Measurements from ENCODE around the gene NOVA1. TPM values are rescaled to one million over a fixed set of nuclear protein-coding genes. Genes with fewer than 3 reads are reported as not detected.

The NOVA1 gene
- total RNA-seq, 2 experiments from 2014 or later: not detected

DNA sequence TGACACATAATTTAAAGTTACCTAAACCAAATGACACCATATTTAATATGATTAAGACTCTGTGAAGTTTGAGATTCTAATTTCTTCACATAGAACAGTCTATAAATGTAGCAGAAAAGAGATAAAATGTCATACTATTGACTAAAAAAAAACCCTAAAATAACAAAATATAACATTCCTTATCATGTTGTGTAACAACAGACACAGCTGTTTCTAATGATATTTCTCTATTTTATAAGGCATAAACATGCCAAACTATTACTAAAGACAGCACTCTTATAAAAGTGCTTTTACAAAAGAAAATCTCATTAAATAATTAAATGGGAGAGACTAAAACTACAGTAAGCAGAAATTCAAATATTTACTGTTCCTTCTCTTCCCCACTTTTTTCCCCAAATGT lies 49.4 kb downstream of the NOVA1 start:
- ChIA-PET CTCF (no interaction called here), POLR2A (no interaction called here)
- Mint-ChIP-seq H3K4me1 (no peaks in the 10 kb centered on the region), H3K9me3 (no peaks in the 10 kb centered on the region), H3K36me3 (ENCODE audit: low read depth) (no peaks in the 10 kb centered on the region), H3K4me3 (no peak overlapping the region), H3K27me3 (no peaks in the 10 kb centered on the region), H3K27ac (no peak overlapping the region)
- DNase-seq: no peak

DNA sequence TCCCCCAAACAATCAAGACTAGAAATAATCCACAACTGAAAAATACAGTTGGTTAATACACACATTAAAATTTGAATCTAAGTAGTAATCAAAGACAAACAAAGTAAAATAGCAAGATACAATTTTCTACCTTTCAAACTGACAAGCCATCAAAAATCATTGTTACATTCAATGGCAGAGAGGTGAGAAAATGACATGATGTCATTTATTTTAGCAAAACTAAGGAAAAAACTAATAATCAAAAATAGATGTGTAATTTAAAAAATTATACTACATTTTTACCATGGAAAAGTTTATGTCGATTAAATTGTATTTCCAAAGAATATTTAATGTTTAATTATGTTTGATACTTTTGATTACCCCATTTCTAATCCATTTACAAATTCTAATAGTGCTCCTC lies 59.7 kb downstream of the NOVA1 start:
- Mint-ChIP-seq H3K4me3 (no peak overlapping the region), H3K4me1 (no peaks in the 10 kb centered on the region), H3K9me3 (no peaks in the 10 kb centered on the region), H3K27me3 (no peaks in the 10 kb centered on the region), H3K36me3 (ENCODE audit: low read depth) (no peaks in the 10 kb centered on the region), H3K27ac (no peak overlapping the region)
- CTCF ChIA-PET: no interaction called here
- no peak for DNase-seq
- POLR2A ChIA-PET: no interaction called here

DNA sequence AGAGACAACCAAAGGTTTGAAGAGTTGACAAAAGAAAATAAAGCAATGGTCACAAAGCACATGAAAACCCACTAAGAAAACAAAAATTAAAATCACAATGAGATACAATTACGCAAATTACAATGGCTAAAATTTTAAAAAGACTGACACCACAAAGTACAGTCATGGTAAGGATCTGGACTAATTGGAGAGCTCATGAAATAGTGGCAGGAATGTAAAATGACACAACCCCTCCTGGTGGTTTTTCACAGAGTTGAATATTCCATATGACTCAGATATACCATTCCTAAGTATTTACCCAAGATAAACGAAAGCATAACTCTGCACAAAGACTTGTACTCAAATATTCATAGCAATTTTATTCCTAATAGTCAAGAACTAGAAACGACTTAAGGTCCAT lies 65.9 kb downstream of the NOVA1 start:
- no peak overlapping the region for H3K27ac Mint-ChIP-seq
- CTCF ChIA-PET: no interaction called here
- H3K27me3 Mint-ChIP-seq: no peaks in the 10 kb centered on the region
- no peak for DNase-seq
- H3K9me3 Mint-ChIP-seq: peaks cover 5% of the 10 kb centered on the region
- H3K4me3 Mint-ChIP-seq: no peak overlapping the region
- H3K36me3 Mint-ChIP-seq (ENCODE audit: low read depth): no peaks in the 10 kb centered on the region
- POLR2A ChIA-PET: no interaction called here
- no peaks in the 10 kb centered on the region for H3K4me1 Mint-ChIP-seq

DNA sequence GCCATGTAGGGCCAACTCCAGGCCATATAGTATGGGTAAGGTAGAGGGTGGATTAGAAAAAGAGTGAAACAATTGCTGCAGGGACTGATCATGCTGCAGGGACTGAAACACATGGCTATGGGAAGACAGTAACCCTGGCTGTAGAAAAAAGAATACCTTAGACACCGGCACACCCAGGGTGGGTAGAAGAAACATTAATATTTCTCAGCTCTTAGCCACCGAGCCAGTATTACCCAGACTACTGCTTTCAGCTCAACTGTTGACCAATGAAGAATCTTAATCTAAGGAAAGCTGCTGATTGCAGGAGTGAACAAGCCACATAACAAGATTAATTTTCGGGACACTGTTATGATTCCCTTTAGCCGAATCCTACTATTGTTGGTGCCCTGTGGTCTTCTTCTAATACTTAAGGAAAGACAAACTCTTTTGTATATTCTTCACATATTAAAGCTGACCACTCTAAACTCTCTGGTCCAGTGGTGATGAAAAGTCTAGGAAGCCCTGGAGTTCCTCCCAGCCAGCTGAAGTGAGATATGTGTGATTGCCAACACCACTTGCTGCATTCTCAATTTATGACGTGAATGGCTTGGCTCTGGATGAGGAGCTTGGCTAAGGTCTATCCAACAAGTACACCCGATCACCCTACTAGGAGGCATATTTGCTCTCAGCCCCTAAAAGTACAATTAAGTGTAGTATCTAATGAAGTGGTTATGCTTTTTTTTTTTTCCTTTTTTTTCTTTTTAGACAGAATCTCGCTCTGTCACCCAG lies 69.2 kb downstream of the NOVA1 start:
- no peak for DNase-seq
- Mint-ChIP-seq H3K27ac (no peak overlapping the region), H3K4me1 (no peaks in the 10 kb centered on the region), H3K4me3 (no peak overlapping the region), H3K36me3 (ENCODE audit: low read depth) (no peaks in the 10 kb centered on the region), H3K27me3 (no peaks in the 10 kb centered on the region), H3K9me3 (peaks cover 8% of the 10 kb centered on the region)
- POLR2A ChIA-PET: no interaction called here
- CTCF ChIA-PET: interaction anchor here (1.1 kb wide), 1 partner anchor 19 kb away, joined by 3 read pairs; no protein-coding TSS in a partner anchor

DNA sequence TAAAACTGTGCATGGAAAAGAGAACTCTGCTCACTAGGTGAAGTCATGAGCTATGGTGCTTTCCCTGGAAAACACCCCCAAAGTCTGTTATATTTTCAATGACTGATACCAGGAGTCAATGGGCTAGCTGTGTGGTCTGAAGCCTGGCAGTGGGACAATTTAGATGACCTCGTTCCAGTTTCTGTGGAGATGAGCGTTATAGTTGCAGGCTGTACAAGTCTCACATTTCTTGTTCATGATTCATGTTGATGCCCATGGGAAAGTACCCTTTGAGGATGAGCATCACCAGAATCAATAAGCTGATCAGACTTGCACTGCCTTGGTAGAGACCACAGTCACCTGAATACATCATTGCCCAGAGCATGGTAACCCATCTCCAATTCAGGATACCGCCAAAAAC lies 70.7 kb downstream of the NOVA1 start:
- Mint-ChIP-seq H3K9me3 (peaks cover 8% of the 10 kb centered on the region), H3K27me3 (no peaks in the 10 kb centered on the region), H3K4me3 (no peak overlapping the region), H3K4me1 (no peaks in the 10 kb centered on the region), H3K36me3 (ENCODE audit: low read depth) (no peaks in the 10 kb centered on the region), H3K27ac (no peak overlapping the region)
- DNase-seq: no peak
- ChIA-PET POLR2A (no interaction called here), CTCF (interaction anchor here (1.1 kb wide), 1 partner anchor 12 kb away, joined by 3 read pairs; no protein-coding TSS in a partner anchor)

DNA sequence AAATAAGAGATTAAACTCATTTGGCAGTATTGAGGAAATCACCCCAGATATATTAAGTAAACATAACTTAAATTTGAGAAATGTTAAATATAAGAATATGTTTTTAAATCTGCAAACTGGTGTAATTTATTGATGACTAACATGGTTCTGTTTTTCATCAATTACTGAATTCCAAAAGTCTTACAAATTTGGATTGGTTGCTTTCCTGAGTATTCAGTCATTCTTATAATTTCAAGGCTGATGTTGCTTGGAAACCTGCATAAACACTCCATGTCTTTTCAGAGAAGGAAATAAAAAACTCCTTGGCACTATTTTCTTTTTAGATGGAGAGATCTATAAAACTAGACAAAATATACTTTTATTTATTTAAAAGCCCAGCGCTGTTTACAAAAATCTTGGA lies 71.7 kb downstream of the NOVA1 start:
- ChIA-PET POLR2A (no interaction called here), CTCF (interaction anchor here (1.1 kb wide), 1 partner anchor 13 kb away, joined by 3 read pairs; no protein-coding TSS in a partner anchor)
- Mint-ChIP-seq H3K27me3 (no peaks in the 10 kb centered on the region), H3K4me3 (no peak overlapping the region), H3K36me3 (ENCODE audit: low read depth) (no peaks in the 10 kb centered on the region), H3K4me1 (no peaks in the 10 kb centered on the region), H3K9me3 (peaks cover 6% of the 10 kb centered on the region), H3K27ac (no peak overlapping the region)
- no peak for DNase-seq

DNA sequence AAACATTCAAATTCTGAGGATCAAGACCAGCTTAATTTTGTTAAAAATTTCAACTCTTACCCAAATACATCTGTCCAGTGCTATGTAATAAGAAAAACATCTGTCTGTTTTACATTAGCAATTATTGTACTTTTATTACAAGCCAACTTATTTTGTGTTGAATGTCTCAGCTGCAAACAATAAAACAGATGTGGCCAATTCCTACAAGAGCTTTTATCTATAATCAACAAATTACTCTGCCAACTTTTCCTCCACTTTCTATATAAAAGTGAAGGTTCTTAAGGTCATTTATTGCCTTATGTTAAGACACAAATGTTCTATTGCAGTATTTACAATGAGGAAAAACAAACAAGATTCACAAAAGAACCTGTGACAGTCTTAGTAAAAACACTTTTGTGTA lies 72.7 kb downstream of the NOVA1 start:
- H3K27me3 Mint-ChIP-seq: no peaks in the 10 kb centered on the region
- no peak overlapping the region for H3K27ac Mint-ChIP-seq
- no peaks in the 10 kb centered on the region for H3K36me3 Mint-ChIP-seq (ENCODE audit: low read depth)

DNA sequence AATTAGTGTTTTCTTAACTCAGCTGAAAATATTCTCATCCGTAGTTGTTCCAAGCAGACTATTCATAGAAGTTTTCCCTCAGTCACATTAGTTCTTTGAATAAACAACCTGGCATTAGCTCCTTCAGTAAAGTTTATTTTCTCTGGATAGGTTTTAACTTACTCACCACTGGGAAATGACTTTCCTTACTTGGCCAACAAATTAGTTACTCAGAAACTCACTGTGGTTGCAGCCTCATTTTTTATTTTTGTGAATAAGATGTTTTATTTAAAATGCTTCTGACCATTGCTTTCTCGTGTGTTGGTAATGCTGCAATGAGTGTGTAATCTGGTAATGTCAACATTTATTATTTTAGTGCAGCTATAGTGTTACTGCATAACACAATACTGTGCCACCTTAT lies 74.9 kb downstream of the NOVA1 start:
- Mint-ChIP-seq H3K36me3 (ENCODE audit: low read depth) (no peaks in the 10 kb centered on the region), H3K27me3 (no peaks in the 10 kb centered on the region), H3K4me3 (no peak overlapping the region), H3K27ac (no peak overlapping the region), H3K4me1 (no peaks in the 10 kb centered on the region), H3K9me3 (peaks cover 2% of the 10 kb centered on the region)
- ChIA-PET CTCF (no interaction called here), POLR2A (no interaction called here)
- no peak for DNase-seq

More for the DNA sequence above, 72.7 kb downstream of the NOVA1 start:
- ChIA-PET CTCF (no interaction called here), POLR2A (no interaction called here)
- Mint-ChIP-seq H3K9me3 (peaks cover 2% of the 10 kb centered on the region), H3K4me3 (no peak overlapping the region), H3K4me1 (no peaks in the 10 kb centered on the region)
- DNase-seq: no peak

DNA sequence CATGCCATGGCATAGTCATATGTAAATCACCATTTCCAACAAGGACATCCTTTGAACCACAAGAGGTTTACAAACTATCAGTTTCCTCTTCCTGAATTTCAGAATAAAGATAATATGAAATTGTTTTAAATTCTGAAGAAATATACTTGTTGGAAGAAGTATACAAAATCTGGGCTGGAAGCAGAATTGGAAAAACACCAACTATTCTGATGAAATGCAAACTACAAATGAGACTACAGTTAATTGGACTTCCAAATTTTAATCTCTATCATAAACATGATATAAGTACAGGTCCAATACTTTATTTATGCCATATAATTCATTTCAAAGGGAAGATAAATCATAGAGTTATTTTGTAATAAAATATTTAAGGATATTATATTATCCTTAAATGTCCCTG lies 80.1 kb downstream of the NOVA1 start:
- H3K27ac Mint-ChIP-seq: no peak overlapping the region
- H3K4me3 Mint-ChIP-seq: no peak overlapping the region
- no peaks in the 10 kb centered on the region for H3K4me1 Mint-ChIP-seq
- no peaks in the 10 kb centered on the region for H3K27me3 Mint-ChIP-seq
- no peak for DNase-seq
- ChIA-PET CTCF (no interaction called here), POLR2A (no interaction called here)
- H3K36me3 Mint-ChIP-seq (ENCODE audit: low read depth): no peaks in the 10 kb centered on the region
- no peaks in the 10 kb centered on the region for H3K9me3 Mint-ChIP-seq

DNA sequence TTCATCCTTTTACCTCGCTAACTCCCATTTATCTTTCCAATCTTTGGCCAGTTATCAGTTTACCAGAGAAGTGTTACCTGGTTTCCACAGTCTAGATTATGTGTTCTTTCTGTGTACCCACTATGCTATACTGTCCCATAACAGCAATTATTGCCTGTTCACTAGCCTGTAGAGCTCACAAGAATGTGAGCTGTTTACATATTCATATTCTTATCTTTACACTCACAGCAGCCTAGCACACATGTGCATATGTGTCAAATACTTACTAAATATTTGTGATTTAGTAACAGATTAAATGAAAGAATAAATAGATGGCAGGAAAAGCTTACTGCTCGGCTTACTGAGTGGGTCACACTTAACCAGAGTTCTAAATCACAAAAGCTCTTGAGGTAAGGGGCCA lies 97.8 kb downstream of the NOVA1 start:
- Mint-ChIP-seq H3K27me3 (no peaks in the 10 kb centered on the region), H3K9me3 (peaks cover 5% of the 10 kb centered on the region), H3K4me3 (no peak overlapping the region), H3K4me1 (no peaks in the 10 kb centered on the region), H3K27ac (no peak overlapping the region), H3K36me3 (ENCODE audit: low read depth) (no peaks in the 10 kb centered on the region)
- DNase-seq: no peak
- POLR2A ChIA-PET: no interaction called here
- CTCF ChIA-PET: no interaction called here

DNA sequence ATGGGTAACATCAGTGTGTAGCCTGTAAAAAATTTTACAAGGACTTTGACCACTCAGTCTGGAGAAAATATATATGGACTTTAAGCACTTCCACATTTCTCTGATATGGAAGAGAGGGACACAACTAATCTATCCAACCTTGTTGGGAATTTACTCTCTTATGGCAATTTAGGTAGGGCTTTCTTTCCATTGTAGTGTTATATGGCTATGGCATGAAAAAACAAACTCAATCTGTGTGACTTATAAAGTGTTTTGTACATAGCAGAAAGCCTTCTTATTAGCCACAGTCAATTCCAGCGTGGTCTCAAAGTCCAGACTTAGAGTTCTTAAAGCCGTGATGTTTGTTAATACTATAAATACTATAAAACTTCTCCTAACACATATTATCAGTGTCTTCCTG lies 98.3 kb downstream of the NOVA1 start:
- DNase-seq: no peak
- ChIA-PET POLR2A (no interaction called here), CTCF (no interaction called here)
- Mint-ChIP-seq H3K9me3 (peaks cover 5% of the 10 kb centered on the region), H3K4me3 (no peak overlapping the region), H3K27ac (no peak overlapping the region), H3K36me3 (ENCODE audit: low read depth) (no peaks in the 10 kb centered on the region), H3K27me3 (no peaks in the 10 kb centered on the region), H3K4me1 (no peaks in the 10 kb centered on the region)

DNA sequence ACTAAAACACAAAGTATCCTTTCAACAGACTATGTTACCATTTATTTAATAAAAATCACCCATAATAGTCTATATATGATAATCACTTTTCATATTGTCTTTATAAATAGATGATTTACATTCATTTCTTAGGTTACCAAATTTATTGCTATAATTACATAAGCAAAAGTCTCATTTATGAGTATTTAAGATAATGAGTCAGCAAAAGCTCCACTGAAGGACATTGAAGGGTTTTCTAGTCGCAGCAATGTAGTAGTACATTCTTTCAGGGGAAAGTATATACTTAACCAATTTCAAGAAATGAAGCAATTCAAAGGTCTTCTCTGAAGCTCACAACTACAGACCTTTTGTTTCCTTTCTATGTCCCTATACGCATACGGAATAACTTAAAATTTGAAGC lies 110.9 kb downstream of the NOVA1 start:
- peaks cover 7% of the 10 kb centered on the region for H3K9me3 Mint-ChIP-seq
- no peaks in the 10 kb centered on the region for H3K27me3 Mint-ChIP-seq
- ChIA-PET CTCF (no interaction called here), POLR2A (no interaction called here)
- H3K27ac Mint-ChIP-seq: no peak overlapping the region
- H3K4me3 Mint-ChIP-seq: no peak overlapping the region
- no peak for DNase-seq
- H3K36me3 Mint-ChIP-seq (ENCODE audit: low read depth): no peaks in the 10 kb centered on the region
- no peaks in the 10 kb centered on the region for H3K4me1 Mint-ChIP-seq

DNA sequence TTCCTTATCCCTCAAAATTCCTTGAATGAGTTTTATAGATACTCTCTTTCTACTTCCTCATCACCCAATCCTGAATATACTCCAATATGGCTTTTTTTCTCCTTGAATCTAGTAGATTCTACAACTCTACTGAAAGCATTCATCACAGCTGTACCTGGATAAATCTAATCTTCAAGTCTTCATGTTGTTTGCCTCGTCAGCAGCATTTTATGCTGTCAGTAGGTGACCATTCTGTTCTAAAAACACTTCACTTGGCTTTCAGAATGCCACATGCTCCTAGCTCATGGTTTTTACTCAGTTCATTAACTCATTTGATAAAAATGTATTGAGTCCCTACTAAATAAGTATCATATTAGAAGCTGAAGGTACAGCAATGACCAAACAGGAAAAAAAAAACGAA lies 113.3 kb downstream of the NOVA1 start:
- no peaks in the 10 kb centered on the region for H3K27me3 Mint-ChIP-seq
- CTCF ChIA-PET: interaction anchor here (0.7 kb wide), 2 partner anchors 85 to 1480 kb away, joined by 3 to 7 read pairs; no protein-coding TSS in a partner anchor

DNA sequence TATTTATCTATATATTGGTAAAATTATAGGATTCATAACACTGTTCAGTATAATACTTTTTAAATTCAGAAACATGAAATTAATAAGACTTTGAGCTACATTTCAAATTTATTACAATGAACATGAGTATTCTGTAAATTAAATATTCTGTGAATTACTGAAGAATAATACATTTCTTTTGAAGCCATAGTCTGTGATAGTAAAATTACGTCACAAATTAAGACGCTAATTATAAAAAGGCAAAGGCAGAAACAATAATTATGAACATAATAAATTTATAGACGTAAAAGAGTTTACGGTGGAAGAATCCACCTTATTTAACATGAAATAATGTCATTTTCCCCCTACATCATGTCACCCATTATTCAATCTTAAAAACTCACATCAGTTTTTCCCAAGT lies 118.9 kb downstream of the NOVA1 start:
- no peaks in the 10 kb centered on the region for H3K36me3 Mint-ChIP-seq (ENCODE audit: low read depth)
- no peak for DNase-seq
- no peaks in the 10 kb centered on the region for H3K4me1 Mint-ChIP-seq
- CTCF ChIA-PET: no interaction called here
- H3K9me3 Mint-ChIP-seq: no peaks in the 10 kb centered on the region
- POLR2A ChIA-PET: no interaction called here
- no peak overlapping the region for H3K4me3 Mint-ChIP-seq
- no peak overlapping the region for H3K27ac Mint-ChIP-seq
- H3K27me3 Mint-ChIP-seq: no peaks in the 10 kb centered on the region

More for the DNA sequence above, 113.3 kb downstream of the NOVA1 start:
- Mint-ChIP-seq H3K4me3 (no peak overlapping the region), H3K4me1 (no peaks in the 10 kb centered on the region), H3K36me3 (ENCODE audit: low read depth) (no peaks in the 10 kb centered on the region), H3K9me3 (peaks cover 7% of the 10 kb centered on the region), H3K27ac (no peak overlapping the region)
- POLR2A ChIA-PET: no interaction called here
- DNase-seq: no peak

Data from activated CD4-positive, alpha-beta T cell treated with anti-CD3 and anti-CD28 coated beads, Interleukin-2, amount 10 ng/mL, durations not matched to agents 7 days and 5 days (primary cell).